ENCODE results near the gene VEPH1.

GRCh38 chr3:157370867-157371266 is 132.3 kb downstream of the VEPH1 start:
- TF ChIP-seq EZH2 (IDR thresholded peaks at IDR 0.05; ENCODE audit: insufficient read depth, poor library complexity, severe bottlenecking): no peak
- no peak for TF ChIP-seq EZH2phosphoT487 (IDR thresholded peaks at IDR 0.05; ENCODE audit: insufficient read depth, low read depth)

Data from GM23248 (cell line).